ENCODE measurements around the gene IGFBPL1.

Gene IGFBPL1

GRCh38 chr9:38440516-38440915 lies 16.3 kb upstream of the IGFBPL1 start:
- no peak for TF ChIP-seq RAD21 (IDR thresholded peaks at IDR 0.05; ENCODE audit: low read depth)

- TF ChIP-seq TCF12 (IDR thresholded peaks at IDR 0.05; ENCODE audit: low read depth) (no peak), CEBPB (IDR thresholded peaks at IDR 0.05) (no peak), FOXM1 (IDR thresholded peaks at IDR 0.05; ENCODE audit: borderline replicate concordance, low read depth) (no peak), ZBTB7A (IDR thresholded peaks at IDR 0.05; ENCODE audit: low read depth) (no peak), EGR1 (IDR thresholded peaks at IDR 0.05) (no peak), YY1 (IDR thresholded peaks at IDR 0.05; ENCODE audit: low read depth) (no peak), CREB1 (IDR thresholded peaks at IDR 0.05; ENCODE audit: low read depth) (no peak), REST (IDR thresholded peaks at IDR 0.05; ENCODE audit: low read depth) (no peak), NFIC (IDR thresholded peaks at IDR 0.05) (no peak), TAF1 (IDR thresholded peaks at IDR 0.05; ENCODE audit: low read depth) (no peak), EP300 (IDR thresholded peaks at IDR 0.05; ENCODE audit: borderline replicate concordance) (no peak), TEAD4 (IDR thresholded peaks at IDR 0.05) (no peak), MAX (IDR thresholded peaks at IDR 0.05) (no peak), RAD21 (IDR thresholded peaks at IDR 0.05; ENCODE audit: low read depth) (no peak)
Observed at GRCh38 chr9:38439916-38440301, 15.7 kb upstream of the IGFBPL1 start.

GRCh38 chr9:38439291-38439915 lies 15.1 kb upstream of the IGFBPL1 start:
- TF ChIP-seq TAF1 (IDR thresholded peaks at IDR 0.05; ENCODE audit: low read depth), result no peak
- TF ChIP-seq REST (IDR thresholded peaks at IDR 0.05; ENCODE audit: low read depth), result no peak
- TF ChIP-seq EGR1 (IDR thresholded peaks at IDR 0.05), result no peak

- TF ChIP-seq USF1 (IDR thresholded peaks at IDR 0.05) (no peak), CEBPB (IDR thresholded peaks at IDR 0.05) (no peak), EP300 (IDR thresholded peaks at IDR 0.05; ENCODE audit: borderline replicate concordance) (no peak), TCF12 (IDR thresholded peaks at IDR 0.05; ENCODE audit: low read depth) (no peak), MAX (IDR thresholded peaks at IDR 0.05) (no peak)
Observed at GRCh38 chr9:38437193-38437823, 13.1 kb upstream of the IGFBPL1 start.

GRCh38 chr9:38436708-38437107 lies 12.5 kb upstream of the IGFBPL1 start:
- TF ChIP-seq CREB1 (IDR thresholded peaks at IDR 0.05; ENCODE audit: low read depth) (no peak), ZBTB7A (IDR thresholded peaks at IDR 0.05; ENCODE audit: low read depth) (no peak)

- TF ChIP-seq EP300 (IDR thresholded peaks at IDR 0.05; ENCODE audit: borderline replicate concordance) (no peak), NFIC (IDR thresholded peaks at IDR 0.05) (no peak), TEAD4 (IDR thresholded peaks at IDR 0.05) (no peak), TAF1 (IDR thresholded peaks at IDR 0.05; ENCODE audit: low read depth) (no peak), CREB1 (IDR thresholded peaks at IDR 0.05; ENCODE audit: low read depth) (no peak), YY1 (IDR thresholded peaks at IDR 0.05; ENCODE audit: low read depth) (no peak), CEBPB (IDR thresholded peaks at IDR 0.05) (no peak), MAX (IDR thresholded peaks at IDR 0.05) (no peak), TCF12 (IDR thresholded peaks at IDR 0.05; ENCODE audit: low read depth) (no peak), RAD21 (IDR thresholded peaks at IDR 0.05; ENCODE audit: low read depth) (no peak)
Observed at GRCh38 chr9:38435521-38435920, 11.3 kb upstream of the IGFBPL1 start.

- no peak for TF ChIP-seq TEAD4 (IDR thresholded peaks at IDR 0.05)
- TF ChIP-seq EP300 (IDR thresholded peaks at IDR 0.05; ENCODE audit: borderline replicate concordance), result no peak
- no peak for TF ChIP-seq RAD21 (IDR thresholded peaks at IDR 0.05; ENCODE audit: low read depth)
- no peak for TF ChIP-seq TAF1 (IDR thresholded peaks at IDR 0.05; ENCODE audit: low read depth)
- no peak for TF ChIP-seq ZBTB7A (IDR thresholded peaks at IDR 0.05; ENCODE audit: low read depth)
- TF ChIP-seq TCF12 (IDR thresholded peaks at IDR 0.05; ENCODE audit: low read depth), result no peak
- TF ChIP-seq CREB1 (IDR thresholded peaks at IDR 0.05; ENCODE audit: low read depth), result no peak
- no peak for TF ChIP-seq NFIC (IDR thresholded peaks at IDR 0.05)
- no peak for TF ChIP-seq CEBPB (IDR thresholded peaks at IDR 0.05)
- no peak for TF ChIP-seq EGR1 (IDR thresholded peaks at IDR 0.05)
- TF ChIP-seq USF1 (IDR thresholded peaks at IDR 0.05), result no peak
- TF ChIP-seq YY1 (IDR thresholded peaks at IDR 0.05; ENCODE audit: low read depth), result no peak
- TF ChIP-seq FOXM1 (IDR thresholded peaks at IDR 0.05; ENCODE audit: borderline replicate concordance, low read depth), result no peak
- TF ChIP-seq MAX (IDR thresholded peaks at IDR 0.05), result no peak
- no peak for TF ChIP-seq REST (IDR thresholded peaks at IDR 0.05; ENCODE audit: low read depth)
Observed at GRCh38 chr9:38434853-38435252, 10.6 kb upstream of the IGFBPL1 start.
